Measurements from ENCODE around the gene KRT20.
A peak's percentile ranks its signal among the peaks of the same experiment; 100 is the strongest.

Gene KRT20

GRCh38 chr17:40916366-40916765, 31.3 kb upstream of the KRT20 start:
- no peak for DNase-seq (ENCODE audit: extremely low spot score)
- CTCF ChIA-PET = interaction anchor here (0.6 to 3.5 kb wide), 11 partner anchors 10 to 749 kb away, joined by 3 to 9 read pairs (median 5); no protein-coding TSS in a partner anchor
- TF ChIP-seq, protein P1, sequence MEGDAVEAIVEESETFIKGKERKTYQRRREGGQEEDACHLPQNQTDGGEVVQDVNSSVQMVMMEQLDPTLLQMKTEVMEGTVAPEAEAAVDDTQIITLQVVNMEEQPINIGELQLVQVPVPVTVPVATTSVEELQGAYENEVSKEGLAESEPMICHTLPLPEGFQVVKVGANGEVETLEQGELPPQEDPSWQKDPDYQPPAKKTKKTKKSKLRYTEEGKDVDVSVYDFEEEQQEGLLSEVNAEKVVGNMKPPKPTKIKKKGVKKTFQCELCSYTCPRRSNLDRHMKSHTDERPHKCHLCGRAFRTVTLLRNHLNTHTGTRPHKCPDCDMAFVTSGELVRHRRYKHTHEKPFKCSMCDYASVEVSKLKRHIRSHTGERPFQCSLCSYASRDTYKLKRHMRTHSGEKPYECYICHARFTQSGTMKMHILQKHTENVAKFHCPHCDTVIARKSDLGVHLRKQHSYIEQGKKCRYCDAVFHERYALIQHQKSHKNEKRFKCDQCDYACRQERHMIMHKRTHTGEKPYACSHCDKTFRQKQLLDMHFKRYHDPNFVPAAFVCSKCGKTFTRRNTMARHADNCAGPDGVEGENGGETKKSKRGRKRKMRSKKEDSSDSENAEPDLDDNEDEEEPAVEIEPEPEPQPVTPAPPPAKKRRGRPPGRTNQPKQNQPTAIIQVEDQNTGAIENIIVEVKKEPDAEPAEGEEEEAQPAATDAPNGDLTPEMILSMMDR (IDR thresholded peaks at IDR 0.05; ENCODE audit: control extremely low read depth, extremely low read depth, low read depth, missing control alignments) = no peak
- POLR2A ChIA-PET = interaction anchor here (0.6 to 1.2 kb wide), 2 partner anchors 8 to 300 kb away, joined by 3 to 4 read pairs; no protein-coding TSS in a partner anchor

DNA sequence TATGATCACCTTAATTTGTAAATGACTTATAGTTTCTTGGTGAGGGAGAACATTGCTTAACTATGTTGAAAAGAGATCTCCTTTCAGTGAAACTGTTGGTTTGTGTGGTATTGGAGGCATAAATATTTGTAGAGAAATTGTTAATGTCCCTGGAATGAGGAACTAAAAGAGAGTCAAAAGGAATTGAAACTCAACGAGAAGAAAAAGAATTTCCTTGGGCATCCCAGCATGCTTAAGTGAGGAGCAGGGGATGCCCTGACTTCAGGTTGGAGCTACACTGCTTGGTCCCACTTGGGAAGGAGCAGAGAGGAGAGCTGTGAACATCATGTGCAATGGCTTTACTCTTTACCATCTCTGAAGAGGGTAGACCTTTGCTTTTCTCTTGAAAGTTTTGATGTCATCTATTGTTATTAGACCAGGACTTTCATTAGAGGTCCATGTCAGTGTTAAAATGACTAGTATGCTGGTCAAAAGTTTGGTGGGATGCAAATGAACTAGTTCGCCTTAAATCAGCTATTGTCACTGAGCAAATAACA, 30.7 kb upstream of the KRT20 start:
- peak; percentile 41 for DNase-seq (ENCODE audit: extremely low spot score)
- CTCF ChIA-PET = interaction anchor here (0.6 to 3.5 kb wide), 11 partner anchors 9 to 750 kb away, joined by 3 to 9 read pairs (median 5); no protein-coding TSS in a partner anchor
- POLR2A ChIA-PET = interaction anchor here (1.2 kb wide), 1 partner anchor 300 kb away, joined by 3 read pairs; no protein-coding TSS in a partner anchor
- TF ChIP-seq, protein P1 (IDR thresholded peaks at IDR 0.05; ENCODE audit: control extremely low read depth, extremely low read depth, low read depth, missing control alignments) = no peak

- DNase-seq (ENCODE audit: extremely low spot score) = peak; percentile 53
- ChIA-PET POLR2A (interaction anchor here (1.2 kb wide), 1 partner anchor 299 kb away, joined by 3 read pairs; no protein-coding TSS in a partner anchor), CTCF (interaction anchor here (1.0 to 3.5 kb wide), 9 partner anchors 9 to 750 kb away, joined by 3 to 9 read pairs (median 5); no protein-coding TSS in a partner anchor)
Observed at GRCh38 chr17:40915199-40915661, 30.2 kb upstream of the KRT20 start.

DNA sequence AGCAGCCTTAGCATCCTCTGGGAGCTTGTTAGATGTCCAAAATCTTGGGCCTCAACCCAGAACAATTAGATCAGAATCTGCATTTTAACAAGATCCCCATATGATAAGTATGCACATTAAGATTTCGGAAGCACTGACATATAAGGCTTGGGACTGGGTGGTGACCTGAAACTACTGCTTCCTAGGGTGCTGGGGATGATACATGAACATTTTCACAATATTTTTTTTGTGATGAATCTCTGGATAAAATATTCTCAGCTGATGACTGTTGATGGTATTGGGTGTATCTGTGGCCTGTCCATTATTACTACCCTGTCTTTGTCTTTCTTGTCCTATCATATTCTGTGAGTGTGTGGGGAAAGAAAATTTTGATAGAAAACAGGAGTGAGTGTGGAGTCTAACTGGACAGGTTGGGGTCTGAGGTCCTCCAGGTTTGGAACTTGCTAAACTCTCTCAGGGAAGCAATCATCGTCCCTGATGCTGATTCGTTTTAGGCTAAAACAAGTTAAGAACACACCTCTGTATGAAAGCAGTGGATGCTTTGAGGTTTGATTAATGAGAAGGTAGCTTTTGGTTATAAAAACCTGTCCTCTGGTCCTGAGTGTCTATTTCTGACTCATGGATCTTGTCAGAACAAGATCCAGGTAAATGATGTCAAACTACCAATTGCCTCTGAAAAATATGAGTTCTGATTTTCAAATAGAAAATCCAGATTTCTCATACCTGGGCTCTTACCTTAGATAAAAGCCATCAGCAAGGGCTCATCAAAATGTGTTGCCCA, 29.2 kb upstream of the KRT20 start:
- DNase-seq (ENCODE audit: extremely low spot score) = no peak
- ChIA-PET POLR2A (no interaction called here), CTCF (interaction anchor here (0.7 to 3.5 kb wide), 8 partner anchors 10 to 782 kb away, joined by 3 to 18 read pairs (median 8); no protein-coding TSS in a partner anchor)
- TF ChIP-seq, protein P1 (IDR thresholded peaks at IDR 0.05; ENCODE audit: control extremely low read depth, extremely low read depth, low read depth, missing control alignments) = no peak

More at GRCh38 chr17:40915199-40915661, 30.2 kb upstream of the KRT20 start:
- TF ChIP-seq, protein P1 (IDR thresholded peaks at IDR 0.05; ENCODE audit: control extremely low read depth, extremely low read depth, low read depth, missing control alignments) = no peak

DNA sequence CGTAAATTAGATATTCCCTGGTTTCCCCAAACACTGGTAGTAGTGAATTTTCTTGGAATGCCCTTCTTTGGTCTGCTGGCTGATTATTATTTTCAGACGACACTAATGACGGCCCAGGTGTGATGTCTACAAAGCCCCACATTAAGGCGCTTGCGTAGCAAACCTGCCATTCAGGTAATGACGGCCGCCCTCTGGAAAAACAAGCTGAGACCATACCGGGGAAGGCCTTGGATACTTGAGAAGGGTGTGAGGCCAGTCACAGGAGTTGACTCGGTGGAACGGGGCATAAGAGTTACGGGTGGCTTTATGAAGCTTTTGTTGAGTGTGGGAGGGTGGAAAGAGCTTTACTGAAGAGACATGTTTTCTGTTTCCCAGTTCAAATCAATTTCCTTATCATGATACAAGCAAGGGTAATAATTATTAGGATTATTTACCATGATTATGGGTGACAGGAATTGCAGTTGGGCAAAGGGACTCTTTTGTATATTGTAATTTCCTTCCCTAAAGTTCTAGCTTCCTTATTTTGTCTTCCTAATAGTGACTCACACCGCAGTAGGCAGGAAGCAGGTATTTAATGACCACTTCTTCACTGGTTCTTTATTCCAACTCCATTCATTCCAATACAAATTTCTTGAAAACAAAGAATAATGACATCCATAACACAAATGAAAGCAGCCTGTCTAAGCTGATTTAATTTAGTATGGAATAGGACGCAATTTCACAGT, 27.6 kb upstream of the KRT20 start:
- CTCF ChIA-PET = interaction anchor here (1.1 to 3.1 kb wide), 5 partner anchors 8 to 753 kb away, joined by 3 to 18 read pairs (median 11); no protein-coding TSS in a partner anchor
- POLR2A ChIA-PET = no interaction called here
- no peak for DNase-seq (ENCODE audit: extremely low spot score)
- TF ChIP-seq, protein P1 (IDR thresholded peaks at IDR 0.05; ENCODE audit: control extremely low read depth, extremely low read depth, low read depth, missing control alignments) = no peak

- TF ChIP-seq, protein P1 (IDR thresholded peaks at IDR 0.05; ENCODE audit: control extremely low read depth, extremely low read depth, low read depth, missing control alignments) = no peak
- POLR2A ChIA-PET = no interaction called here
- CTCF ChIA-PET = interaction anchor here (0.7 to 5.3 kb wide), 7 partner anchors 8 to 757 kb away, joined by 3 to 37 read pairs (median 8); no protein-coding TSS in a partner anchor
- no peak for DNase-seq (ENCODE audit: extremely low spot score)
Observed at GRCh38 chr17:40910441-40910841, 25.4 kb upstream of the KRT20 start.

Data from GM10248 (cell line).